Left ventricle myocardium inferior (tissue), 1 donor: ENCODE data around the gene CEACAM4. TPM values are rescaled to one million over a fixed set of nuclear protein-coding genes. Genes with fewer than 3 reads are reported as not detected.

Experiments
- DNase-seq: peaks from one replicate; pipeline ENCODE4 v3.0.0-alpha.2; 2020
- H3K27ac ChIP-seq: fragments of 200-600 bp; replicated peaks from 2 replicates; pipeline ENCODE4 v1.8.0; 2021
- H3K27me3 ChIP-seq: fragments of 200-600 bp; 2 replicates; pipeline ENCODE4 v1.8.0; 2021; ENCODE audit warnings: low read depth
- H3K36me3 ChIP-seq: fragments of 200-600 bp; 2 replicates; pipeline ENCODE4 v1.8.0; 2021
- H3K4me1 ChIP-seq: fragments of 200-600 bp; 2 replicates; pipeline ENCODE4 v1.8.0; 2021
- H3K4me3 ChIP-seq: fragments of 200-600 bp; 2 replicates; pipeline ENCODE4 v1.8.0; 2021; ENCODE audit warnings: mild to moderate bottlenecking, moderate library complexity
- H3K9me3 ChIP-seq: fragments of 200-600 bp; replicated peaks from 2 replicates; pipeline ENCODE4 v1.8.0; 2021
- intact Hi-C: fragments of 100-400 bp; cut with micrococcal nuclease; formaldehyde crosslinking; loops from one replicate; pipeline ENCODE4 v1.11.0; 2022
- total RNA-seq: library from RNA; stranded (reverse); fragmentation: NEBNext Ultra II Directional; extraction: Animal tissue kit (Norgen Biotek cat#: 25700); gene quantifications from one replicate; pipeline ENCODE4 v1.2.1, GENCODE V29; 2021
- TF ChIP-seq, protein P1 (sequence below): fragments of 200-600 bp; IDR thresholded peaks from 2 replicates; pipeline ENCODE4 v1.8.0; 2021; ENCODE audit warnings: antibody characterized with exemption, mild to moderate bottlenecking, borderline replicate concordance
- donor health status: DM: no; HTN: yes; CAD: no; lungs with severe emphysema.

CEACAM4 gene
- total RNA-seq, 1 donor from 2014 or later: 0.25 TPM

DNA sequence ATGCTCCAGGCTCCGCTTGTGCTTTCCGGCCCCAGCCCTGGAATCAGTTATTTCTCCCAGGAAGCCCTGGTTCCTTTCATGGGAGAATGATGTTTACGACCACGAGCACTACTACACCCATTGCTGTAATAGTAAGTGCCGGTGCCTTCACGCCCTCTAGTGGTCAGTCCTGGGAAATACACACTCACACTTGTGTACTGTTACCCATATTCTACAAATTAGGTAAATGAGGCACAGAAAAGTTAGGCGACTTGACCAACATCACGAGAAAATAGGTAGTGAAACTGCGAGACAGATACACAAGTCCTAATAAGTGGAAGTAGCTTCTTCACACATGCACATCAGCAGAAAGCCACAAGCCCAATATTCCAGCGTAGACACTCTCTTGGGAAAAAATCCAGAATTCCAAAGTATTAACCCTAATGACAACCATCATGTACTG lies 29.3 kb downstream of the CEACAM4 start:
- H3K4me3 ChIP-seq: no peak overlapping the region
- TF ChIP-seq, protein P1, sequence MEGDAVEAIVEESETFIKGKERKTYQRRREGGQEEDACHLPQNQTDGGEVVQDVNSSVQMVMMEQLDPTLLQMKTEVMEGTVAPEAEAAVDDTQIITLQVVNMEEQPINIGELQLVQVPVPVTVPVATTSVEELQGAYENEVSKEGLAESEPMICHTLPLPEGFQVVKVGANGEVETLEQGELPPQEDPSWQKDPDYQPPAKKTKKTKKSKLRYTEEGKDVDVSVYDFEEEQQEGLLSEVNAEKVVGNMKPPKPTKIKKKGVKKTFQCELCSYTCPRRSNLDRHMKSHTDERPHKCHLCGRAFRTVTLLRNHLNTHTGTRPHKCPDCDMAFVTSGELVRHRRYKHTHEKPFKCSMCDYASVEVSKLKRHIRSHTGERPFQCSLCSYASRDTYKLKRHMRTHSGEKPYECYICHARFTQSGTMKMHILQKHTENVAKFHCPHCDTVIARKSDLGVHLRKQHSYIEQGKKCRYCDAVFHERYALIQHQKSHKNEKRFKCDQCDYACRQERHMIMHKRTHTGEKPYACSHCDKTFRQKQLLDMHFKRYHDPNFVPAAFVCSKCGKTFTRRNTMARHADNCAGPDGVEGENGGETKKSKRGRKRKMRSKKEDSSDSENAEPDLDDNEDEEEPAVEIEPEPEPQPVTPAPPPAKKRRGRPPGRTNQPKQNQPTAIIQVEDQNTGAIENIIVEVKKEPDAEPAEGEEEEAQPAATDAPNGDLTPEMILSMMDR: peak; percentile 92
- no peak overlapping the region for H3K27ac ChIP-seq
- H3K4me1 ChIP-seq: no peaks in the 10 kb centered on the region
- H3K9me3 ChIP-seq: peaks cover 16% of the 10 kb centered on the region
- H3K36me3 ChIP-seq: no peaks in the 10 kb centered on the region
- H3K27me3 ChIP-seq: peaks cover 63% of the 10 kb centered on the region
- DNase-seq: peak; percentile 22
- intact Hi-C loops: no loop called here

DNA sequence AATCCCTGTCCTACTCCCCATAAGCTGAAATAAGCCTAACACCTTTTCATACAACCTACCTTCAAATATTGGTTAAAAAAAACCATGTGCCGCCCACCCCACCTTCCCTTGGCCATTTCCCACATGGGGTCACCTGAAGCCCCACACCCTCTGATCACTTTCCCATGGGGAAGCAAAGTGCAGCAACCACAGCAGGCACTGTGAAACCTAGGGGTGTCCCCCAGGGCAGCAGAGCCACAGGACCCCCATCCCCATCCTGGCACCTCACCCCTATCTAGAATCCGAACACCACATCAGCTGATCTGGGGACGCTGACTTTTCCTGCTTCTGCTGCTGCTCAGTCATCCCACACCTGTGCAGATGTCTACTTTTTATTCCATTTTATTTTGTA lies 31.0 kb downstream of the CEACAM4 start:
- Histone ChIP-seq H3K27ac (no peak overlapping the region), H3K4me1 (no peaks in the 10 kb centered on the region), H3K9me3 (peaks cover 20% of the 10 kb centered on the region), H3K27me3 (peaks cover 68% of the 10 kb centered on the region), H3K4me3 (no peak overlapping the region), H3K36me3 (no peaks in the 10 kb centered on the region)
- intact Hi-C loops: no loop called here
- no peak for DNase-seq
- TF ChIP-seq, protein P1: no peak

DNA sequence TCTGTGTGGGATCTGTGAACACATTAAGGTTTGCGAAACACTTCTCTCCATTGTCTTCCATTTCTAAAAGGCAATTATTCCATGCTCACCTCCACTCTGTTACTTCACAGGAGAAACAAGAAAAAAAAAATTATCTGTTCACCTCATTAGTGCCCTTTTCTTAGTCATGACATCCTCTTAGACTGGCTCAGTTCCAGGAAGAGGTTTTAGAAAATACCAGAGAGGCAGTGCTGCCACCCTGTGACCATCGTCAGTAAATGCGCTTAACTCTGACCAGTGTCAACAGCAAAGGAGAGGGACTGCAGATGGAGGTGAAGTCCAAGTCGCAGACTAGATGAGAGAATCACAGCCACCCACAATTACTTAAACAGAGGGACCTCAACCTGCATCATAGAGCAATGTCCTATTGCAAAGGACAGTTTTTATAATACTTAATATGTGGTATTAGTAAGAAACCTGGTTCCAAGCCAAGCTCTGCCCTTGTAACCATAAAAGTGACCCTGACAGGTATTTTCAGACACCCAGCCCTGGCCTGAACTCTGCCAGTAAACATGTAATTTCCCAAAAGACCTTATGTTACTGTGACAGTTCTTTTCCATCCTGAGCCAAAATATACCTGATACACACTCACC lies 31.5 kb downstream of the CEACAM4 start:
- TF ChIP-seq, protein P1: peak; percentile 67
- Histone ChIP-seq H3K4me1 (no peaks in the 10 kb centered on the region), H3K36me3 (no peaks in the 10 kb centered on the region), H3K4me3 (no peak overlapping the region), H3K9me3 (peaks cover 20% of the 10 kb centered on the region), H3K27me3 (peaks cover 69% of the 10 kb centered on the region), H3K27ac (no peak overlapping the region)
- intact Hi-C loops: no loop called here
- DNase-seq: peak; percentile 23

DNA sequence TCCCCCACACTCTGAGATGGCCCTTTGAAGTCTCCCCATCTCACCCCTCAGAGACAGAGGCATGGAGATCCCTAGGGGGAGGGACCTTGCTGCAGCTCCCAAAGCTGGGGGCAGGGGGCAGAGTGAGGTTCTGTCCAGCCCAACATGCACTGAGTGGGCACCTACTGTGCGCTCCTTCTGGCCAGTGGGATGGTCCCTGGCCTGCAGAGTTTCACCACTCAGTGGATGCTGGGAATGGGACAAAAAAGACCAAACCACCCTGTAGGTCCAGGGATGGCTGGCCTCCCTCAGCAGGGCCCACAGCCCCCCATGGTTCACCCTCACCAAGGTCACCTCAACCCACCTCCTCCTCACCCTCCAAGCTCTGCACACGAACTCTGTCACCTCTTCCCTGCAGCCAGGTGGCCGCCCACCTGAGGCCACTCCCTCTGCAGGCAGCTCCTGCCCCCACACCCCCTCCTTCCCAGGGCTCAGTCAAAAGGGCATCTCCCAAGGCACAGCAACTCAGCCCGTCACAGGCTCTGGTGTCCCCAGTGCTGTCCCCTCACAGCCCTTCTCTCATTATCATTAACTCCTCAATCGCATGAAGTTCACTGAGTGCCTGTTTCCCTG lies 34.8 kb downstream of the CEACAM4 start:
- DNase-seq: no peak

DNA sequence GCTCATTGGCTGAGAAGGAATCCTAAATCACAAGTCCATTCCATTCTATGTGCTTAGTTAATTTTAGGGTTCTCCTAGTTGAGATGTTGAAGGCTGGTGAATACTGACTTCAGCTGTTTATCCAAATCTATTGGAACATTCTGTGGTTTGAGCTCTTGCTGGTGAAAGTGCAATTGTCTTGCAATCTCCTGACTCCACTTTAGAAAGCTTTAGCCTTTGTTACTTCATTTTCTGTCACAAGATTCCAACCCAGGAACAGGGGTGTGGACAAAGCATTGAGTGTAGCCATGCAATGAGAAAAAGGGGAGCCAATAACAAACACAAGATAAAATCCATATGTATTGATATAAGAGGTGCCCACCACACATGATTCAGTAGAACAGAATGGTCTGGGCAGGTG lies 35.9 kb downstream of the CEACAM4 start:
- TF ChIP-seq, protein P1: no peak
- intact Hi-C loops: no loop called here
- H3K4me1 ChIP-seq: no peaks in the 10 kb centered on the region
- H3K27ac ChIP-seq: no peak overlapping the region
- no peak for DNase-seq
- peaks cover 20% of the 10 kb centered on the region for H3K9me3 ChIP-seq
- no peaks in the 10 kb centered on the region for H3K36me3 ChIP-seq
- H3K4me3 ChIP-seq: no peak overlapping the region
- H3K27me3 ChIP-seq: peaks cover 38% of the 10 kb centered on the region

More for the DNA sequence above, 34.8 kb downstream of the CEACAM4 start:
- Histone ChIP-seq H3K4me3 (no peak overlapping the region), H3K36me3 (no peaks in the 10 kb centered on the region), H3K4me1 (no peaks in the 10 kb centered on the region), H3K27ac (no peak overlapping the region), H3K27me3 (peaks cover 49% of the 10 kb centered on the region), H3K9me3 (peaks cover 20% of the 10 kb centered on the region)
- TF ChIP-seq, protein P1: no peak
- intact Hi-C loops: no loop called here
